Body of pancreas (tissue), 4 donors: ENCODE results near the gene LYST. TPM values are rescaled to one million over a fixed set of nuclear protein-coding genes. Genes with fewer than 3 reads are reported as not detected.

Experiments
- ATAC-seq: fragments of 150-250 bp; one replicate; pipeline ENCODE4 v1.9.1; 2016
- DNase-seq, 4 donors: peaks; one replicate each; pipeline ENCODE4 v3.0.0-alpha.2; 2019
- H3K27ac ChIP-seq, 4 donors: fragments of 200-600 bp; sonication (generic); 1 replicate in 3 of 4; 2 replicates in 1 of 4; pipeline versions ENCODE4 v1.5.1 to v1.6.1; 2016 to 2019; ENCODE audit warnings: mild to moderate bottlenecking in 1 of 4, mixed read lengths in 1 of 4, moderate library complexity in 1 of 4
- H3K27me3 ChIP-seq, 2 donors: fragments of 200-600 bp; sonication (generic); one replicate each; pipeline ENCODE4 v1.6.0; 2016; ENCODE audit warnings: mild to moderate bottlenecking in 1 of 2
- H3K36me3 ChIP-seq, 2 donors: fragments of 200-600 bp; sonication (generic); replicated peaks in 1 of 2; 2 replicates each; pipeline ENCODE4 v1.5.1; 2016; ENCODE audit warnings: low read depth in 2 of 2; ENCODE audit not compliant: insufficient read depth in 1 of 2
- H3K4me1 ChIP-seq: fragments of 200-600 bp; sonication (generic); one replicate; pipeline ENCODE4 v1.6.0; 2016
- H3K4me3 ChIP-seq, 2 donors: fragments of 200-600 bp; sonication (generic); 1 replicate in 1 of 2; 2 replicates in 1 of 2; pipeline ENCODE4 v1.5.1; 2016 to 2019
- H3K9me3 ChIP-seq, 3 donors: fragments of 200-600 bp; sonication (generic); 1 replicate in 2 of 3; 2 replicates in 1 of 3; pipeline ENCODE4 v1.5.1; 2016
- POLR2A ChIP-seq, 3 donors: fragments of 450-650 bp; IDR thresholded peaks; one replicate each; pipeline ENCODE4 v1.6.1; 2016; ENCODE audit warnings: antibody characterized with exemption in 3 of 3, mild to moderate bottlenecking in 2 of 3
- WGBS, 2 donors: methylation state at CpG; one replicate each; pipeline ENCODE4 v1.1.5; 2017; 5-methylcytosine and 5-hydroxymethylcytosine counted together
- intact Hi-C: fragments of 100-400 bp; cut with DNase I; formaldehyde crosslinking; loops from one replicate; pipeline ENCODE4 v1.15.1; 2023
- total RNA-seq, 2 donors: library from RNA; depleted of rRNA; stranded (reverse); fragments of >200 nt; gene quantifications; one replicate each; pipeline ENCODE4 v1.1.0, GENCODE V29; 2016
- TF ChIP-seq, protein P1 (sequence below), 7 experiments: fragments of 450-650 bp in 4 of 7; fragments of 200-600 bp in 3 of 7; sonication (generic) in 3 of 7; IDR thresholded peaks; one replicate each; pipeline ENCODE4 v1.5.1; 2016 to 2019; ENCODE audit warnings: antibody characterized with exemption in 7 of 7

Gene LYST
- total RNA-seq, 2 donors from 2014 or later = 16.5 to 21.0 TPM

DNA sequence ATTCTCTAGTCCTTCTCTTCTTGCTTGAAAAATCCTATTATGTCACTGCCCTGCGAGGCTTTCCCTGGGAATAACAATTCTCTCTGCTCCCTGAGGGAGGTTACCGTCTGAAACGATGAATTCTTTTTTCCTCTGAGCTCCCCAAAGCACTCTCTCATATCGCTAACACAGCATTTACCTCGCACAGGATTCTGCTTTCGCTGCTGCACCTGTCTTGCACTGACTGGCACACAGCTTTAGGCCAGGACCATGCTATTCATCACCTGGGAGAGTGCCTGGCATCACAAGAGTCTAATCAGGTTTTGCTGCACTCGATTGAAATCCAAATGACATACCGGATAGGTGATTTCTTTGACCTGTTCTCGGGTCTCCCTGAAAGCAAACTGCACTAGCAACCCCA lies 164.3 kb downstream of the LYST start:
- no peak for ATAC-seq
- H3K36me3 ChIP-seq = peaks cover 0 to 4% of the 10 kb centered on the region in 2 donors
- no peaks in the 10 kb centered on the region for H3K9me3 ChIP-seq
- no peak overlapping the region for H3K27ac ChIP-seq
- no peak overlapping the region for H3K4me3 ChIP-seq
- intact Hi-C loops = no loop called here
- H3K4me1 ChIP-seq = no peaks in the 10 kb centered on the region
- 89 to 90% methylated on average over 9 of the region's 9 CpGs for WGBS, 2 donors
- TF ChIP-seq, protein P1, sequence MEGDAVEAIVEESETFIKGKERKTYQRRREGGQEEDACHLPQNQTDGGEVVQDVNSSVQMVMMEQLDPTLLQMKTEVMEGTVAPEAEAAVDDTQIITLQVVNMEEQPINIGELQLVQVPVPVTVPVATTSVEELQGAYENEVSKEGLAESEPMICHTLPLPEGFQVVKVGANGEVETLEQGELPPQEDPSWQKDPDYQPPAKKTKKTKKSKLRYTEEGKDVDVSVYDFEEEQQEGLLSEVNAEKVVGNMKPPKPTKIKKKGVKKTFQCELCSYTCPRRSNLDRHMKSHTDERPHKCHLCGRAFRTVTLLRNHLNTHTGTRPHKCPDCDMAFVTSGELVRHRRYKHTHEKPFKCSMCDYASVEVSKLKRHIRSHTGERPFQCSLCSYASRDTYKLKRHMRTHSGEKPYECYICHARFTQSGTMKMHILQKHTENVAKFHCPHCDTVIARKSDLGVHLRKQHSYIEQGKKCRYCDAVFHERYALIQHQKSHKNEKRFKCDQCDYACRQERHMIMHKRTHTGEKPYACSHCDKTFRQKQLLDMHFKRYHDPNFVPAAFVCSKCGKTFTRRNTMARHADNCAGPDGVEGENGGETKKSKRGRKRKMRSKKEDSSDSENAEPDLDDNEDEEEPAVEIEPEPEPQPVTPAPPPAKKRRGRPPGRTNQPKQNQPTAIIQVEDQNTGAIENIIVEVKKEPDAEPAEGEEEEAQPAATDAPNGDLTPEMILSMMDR (IDR thresholded peaks at IDR 0.05) = no peak
- TF ChIP-seq POLR2A (IDR thresholded peaks at IDR 0.05) = no peak
- no peak for DNase-seq
- H3K27me3 ChIP-seq = no peaks in the 10 kb centered on the region

DNA sequence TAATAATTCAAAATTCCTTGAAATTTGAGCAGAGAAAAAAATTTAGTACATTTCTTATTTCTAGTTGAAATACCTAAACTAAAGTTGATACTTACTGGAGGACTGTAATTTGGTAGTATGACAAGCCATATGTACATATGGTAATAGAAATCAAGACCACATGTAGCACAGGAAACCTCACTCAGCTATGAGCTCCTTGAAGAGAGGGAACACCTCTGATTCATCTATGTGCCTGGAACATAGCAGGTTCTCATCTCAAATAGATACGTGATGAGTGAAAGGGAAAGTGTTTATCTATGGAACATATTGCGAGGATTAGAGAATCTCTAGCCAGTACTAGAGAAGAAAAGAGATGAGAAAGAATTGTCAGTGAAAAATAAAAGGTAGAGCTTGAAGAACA lies 169.2 kb downstream of the LYST start:
- no peak for ATAC-seq
- Histone ChIP-seq H3K27ac (no peak overlapping the region), H3K4me3 (no peak overlapping the region), H3K4me1 (no peaks in the 10 kb centered on the region), H3K27me3 (no peaks in the 10 kb centered on the region), H3K9me3 (no peaks in the 10 kb centered on the region), H3K36me3 (peaks cover 0 to 8% of the 10 kb centered on the region in 2 donors)
- TF ChIP-seq, protein P1 (IDR thresholded peaks at IDR 0.05) = no peak
- TF ChIP-seq POLR2A (IDR thresholded peaks at IDR 0.05) = no peak
- 92 to 94% methylated on average over 2 of the region's 2 CpGs for WGBS, 2 donors
- DNase-seq = no peak
- intact Hi-C loops = no loop called here

DNA sequence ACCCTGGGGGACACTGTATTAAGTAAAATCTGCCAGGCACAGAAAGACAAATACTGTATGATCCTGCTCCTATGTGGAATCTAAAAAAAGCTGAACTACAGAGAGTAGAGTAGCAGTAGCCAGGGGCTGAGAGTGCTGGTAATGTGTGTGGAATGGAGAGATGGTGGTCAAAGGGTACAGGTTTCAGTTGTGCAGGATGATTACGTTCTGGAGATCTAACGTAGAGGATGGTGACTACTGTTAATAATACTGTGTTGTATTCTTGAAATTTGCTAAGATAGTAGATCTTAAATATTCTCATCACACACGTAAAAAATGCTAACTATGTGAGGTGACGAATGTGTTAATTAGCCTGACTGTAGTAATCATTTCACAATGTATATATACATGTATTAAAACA lies 177.3 kb downstream of the LYST start:
- TF ChIP-seq, protein P1 (IDR thresholded peaks at IDR 0.05) = no peak
- no peak for TF ChIP-seq POLR2A (IDR thresholded peaks at IDR 0.05)
- Histone ChIP-seq H3K36me3 (peaks cover 0 to 4% of the 10 kb centered on the region in 2 donors), H3K4me3 (no peak overlapping the region), H3K9me3 (no peaks in the 10 kb centered on the region), H3K4me1 (no peaks in the 10 kb centered on the region), H3K27me3 (no peaks in the 10 kb centered on the region), H3K27ac (no peak overlapping the region)
- ATAC-seq (no peak), DNase-seq (no peak)
- 96 to 97% methylated on average over 4 of the region's 4 CpGs for WGBS, 2 donors
- intact Hi-C loops = no loop called here

DNA sequence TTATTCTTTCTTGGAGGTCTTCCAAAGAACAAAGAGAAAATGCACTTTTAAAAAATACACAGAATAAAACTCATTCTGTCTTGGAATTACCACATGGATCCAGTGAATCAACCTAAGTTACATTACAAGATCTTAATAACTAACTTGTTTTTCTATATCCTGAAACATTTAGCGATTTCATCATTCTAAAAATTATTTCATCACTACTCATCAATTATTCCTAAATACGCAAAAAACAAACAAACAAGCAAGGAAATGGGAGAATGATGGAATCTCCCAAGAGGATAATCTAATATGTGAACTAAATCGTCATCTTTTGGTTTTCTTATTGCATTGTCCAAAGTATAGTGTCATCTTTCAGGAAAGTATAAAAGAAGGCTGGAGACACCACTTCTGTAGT lies 178.6 kb downstream of the LYST start:
- no peak overlapping the region for H3K27ac ChIP-seq
- peaks cover 0 to 4% of the 10 kb centered on the region in 2 donors for H3K36me3 ChIP-seq
- TF ChIP-seq POLR2A (IDR thresholded peaks at IDR 0.05) = no peak
- TF ChIP-seq, protein P1 (IDR thresholded peaks at IDR 0.05) = no peak

DNA sequence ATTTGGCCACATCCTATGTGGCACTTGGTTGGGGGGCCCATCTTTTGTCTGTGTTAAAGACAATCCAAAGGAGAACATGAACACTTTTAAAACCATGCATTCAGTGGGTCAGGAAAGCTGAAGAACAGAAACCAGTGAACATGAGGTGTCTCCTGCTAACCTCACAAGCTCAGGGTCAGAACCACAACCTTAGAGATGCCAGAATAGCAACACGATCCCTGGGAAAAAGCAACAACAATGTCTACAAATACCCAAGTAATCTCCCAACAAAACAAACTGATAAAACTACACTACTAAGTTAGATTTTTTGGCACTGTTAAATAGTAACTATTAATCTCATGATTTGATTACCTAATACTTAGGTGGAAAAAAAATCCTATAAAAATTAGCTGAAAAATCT lies 183.1 kb downstream of the LYST start:
- Histone ChIP-seq H3K9me3 (no peaks in the 10 kb centered on the region), H3K27ac (no peak overlapping the region), H3K27me3 (no peaks in the 10 kb centered on the region), H3K36me3 (no peaks in the 10 kb centered on the region), H3K4me1 (peaks cover 8% of the 10 kb centered on the region), H3K4me3 (no peak overlapping the region)
- ATAC-seq = no peak
- DNase-seq = no peak
- intact Hi-C loops = no loop called here
- 26 to 35% methylated on average over 1 of the region's 1 CpG for WGBS, 2 donors
- TF ChIP-seq, protein P1 (IDR thresholded peaks at IDR 0.05) = no peak
- TF ChIP-seq POLR2A (IDR thresholded peaks at IDR 0.05) = no peak

More for the DNA sequence above, 178.6 kb downstream of the LYST start:
- DNase-seq = no peak
- 91 to 93% methylated on average over 3 of the region's 3 CpGs for whole genome bisulfite sequencing, 2 donors
- intact Hi-C loops = no loop called here
- H3K27me3 ChIP-seq = no peaks in the 10 kb centered on the region
- no peaks in the 10 kb centered on the region for H3K9me3 ChIP-seq
- H3K4me1 ChIP-seq = no peaks in the 10 kb centered on the region
- H3K4me3 ChIP-seq = no peak overlapping the region
- no peak for ATAC-seq
